GM19395 (cell line): ENCODE results near the gene AHNAK2.
"Not testable (repeated sequence)": the region's sequence is repeated elsewhere in the genome, so short reads cannot be mapped to it uniquely, and the experiment has no call there.

Experiments used
- ATAC-seq: cut with Tn5 transposase; IDR thresholded peaks from one replicate; pipeline ENCODE4 v1.9.1; 2021; ENCODE audit warnings: mild to moderate bottlenecking, moderate library complexity; ENCODE audit not compliant: unreplicated experiment

The AHNAK2 gene

DNA sequence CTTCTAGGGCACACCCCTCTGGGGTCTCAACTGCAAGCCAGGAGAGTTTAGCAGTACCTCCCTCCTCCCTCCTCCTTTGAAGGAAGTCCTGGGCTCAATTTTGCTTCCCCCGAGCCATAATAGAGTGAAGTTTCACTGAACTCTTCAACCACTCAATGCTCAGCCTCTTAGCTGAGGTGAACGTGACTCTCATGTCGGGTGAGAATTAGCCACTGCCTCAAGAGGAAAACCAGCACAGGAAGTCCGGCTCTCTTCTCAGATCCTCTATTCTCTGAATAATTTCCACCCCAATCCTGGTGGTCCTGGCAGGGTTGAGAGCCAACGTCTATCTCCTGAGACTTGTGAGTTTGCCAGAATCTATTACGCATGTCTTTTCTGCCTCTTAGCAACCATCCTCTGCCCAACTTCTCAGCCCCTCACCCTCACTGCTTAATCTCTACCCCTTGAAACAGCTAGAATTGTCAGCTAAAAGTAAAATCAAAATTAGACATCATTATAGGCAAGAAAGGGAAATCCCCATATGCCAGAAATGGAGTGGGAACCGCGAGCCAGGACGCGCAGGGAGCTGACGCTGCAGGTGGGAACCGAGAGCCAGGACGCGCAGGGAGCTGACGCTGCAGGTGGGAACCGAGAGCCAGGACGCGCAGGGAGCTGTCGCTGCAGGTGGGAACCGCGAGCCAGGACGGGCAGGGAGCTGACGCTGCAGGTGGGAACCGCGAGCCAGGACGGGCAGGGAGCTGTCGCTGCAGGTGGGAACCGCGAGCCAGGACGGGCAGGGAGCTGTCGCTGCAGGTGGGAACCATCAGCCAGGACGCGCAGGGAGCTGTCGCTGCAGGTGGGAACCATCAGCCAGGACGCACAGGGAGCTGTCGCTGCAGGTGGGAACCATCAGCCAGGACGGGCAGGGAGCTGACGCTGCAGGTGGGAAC, 73.3 kb downstream of the AHNAK2 start:
- ATAC-seq, result not testable (repeated sequence)

DNA sequence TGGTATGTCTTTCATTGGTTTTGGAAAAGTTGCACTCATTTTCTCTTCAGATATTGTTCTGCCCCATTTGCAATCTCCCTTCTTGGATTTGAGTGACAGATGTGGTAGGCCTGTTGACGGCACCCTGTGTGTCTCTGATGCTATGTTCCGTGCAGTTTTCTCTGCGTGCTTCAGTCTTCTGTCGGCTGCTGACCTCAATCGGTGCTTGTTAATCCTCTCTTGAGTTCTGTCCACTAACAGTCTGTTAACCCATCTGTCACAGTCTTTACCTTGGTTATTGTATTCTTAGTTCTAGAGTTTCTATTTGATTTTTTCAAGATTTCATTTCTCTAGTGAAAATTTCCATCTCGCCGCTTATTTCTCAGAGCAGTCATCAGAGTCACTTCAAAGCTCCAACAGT, 74.2 kb downstream of the AHNAK2 start:
- no peak for ATAC-seq

DNA sequence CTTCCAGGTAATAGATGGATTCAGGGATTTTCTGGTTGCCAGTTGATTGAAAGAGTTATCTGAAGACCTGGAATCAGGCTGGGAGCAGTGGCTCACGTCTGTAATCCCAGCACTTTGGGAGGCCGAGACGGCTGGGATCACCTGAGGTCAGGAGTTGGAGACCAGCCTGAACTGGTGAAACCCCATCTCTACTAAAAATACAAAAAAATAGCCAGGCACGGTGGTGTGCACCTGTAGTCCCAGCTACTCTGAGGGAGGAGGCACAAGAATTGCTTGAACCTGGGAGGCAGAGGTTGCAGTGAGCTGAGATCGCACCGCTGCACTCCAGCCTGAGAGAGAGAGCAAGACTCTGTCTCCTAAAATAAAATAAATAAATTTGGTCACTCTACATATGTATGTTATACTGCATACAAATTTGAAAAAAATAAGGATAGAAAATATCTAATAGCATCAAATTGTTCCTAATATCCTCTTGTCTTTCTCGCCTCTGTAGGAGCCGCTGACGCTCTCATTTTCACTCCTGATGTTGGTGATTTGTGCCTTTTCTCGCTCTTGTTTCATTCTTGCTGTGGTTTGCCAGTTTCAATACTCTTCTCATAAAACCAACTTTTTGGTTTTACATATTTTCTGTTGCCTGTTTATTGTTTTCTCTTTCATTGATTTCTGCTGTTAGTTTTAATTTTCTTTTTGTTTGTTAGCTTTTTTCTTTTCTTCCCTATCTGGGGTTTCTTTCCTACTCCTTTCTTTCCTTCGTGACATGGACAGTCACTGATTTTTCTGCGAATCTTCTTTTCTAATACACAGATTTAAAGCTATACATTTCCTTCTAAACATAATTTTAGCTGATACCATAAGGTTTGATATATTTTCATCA, 77.3 kb downstream of the AHNAK2 start:
- ATAC-seq, result no peak

DNA sequence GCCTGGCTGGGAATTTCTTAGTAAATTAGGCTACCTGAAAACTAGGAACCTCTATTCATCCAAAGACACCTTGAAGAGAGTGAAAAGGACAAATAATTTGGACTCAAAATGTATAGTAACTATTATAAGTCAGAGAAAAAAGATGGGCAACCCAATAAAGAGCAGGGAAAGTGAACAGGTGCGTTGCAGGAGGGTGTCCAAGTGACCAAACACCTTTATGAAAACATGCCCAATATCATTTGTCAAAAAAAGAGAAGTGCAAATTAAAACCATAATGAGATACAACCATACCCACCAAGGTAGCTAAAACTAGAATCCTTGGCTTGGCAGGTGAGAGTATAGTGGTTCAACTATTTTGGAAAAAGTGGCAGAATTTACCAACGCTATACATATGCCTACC, 78.4 kb downstream of the AHNAK2 start:
- no peak for ATAC-seq

DNA sequence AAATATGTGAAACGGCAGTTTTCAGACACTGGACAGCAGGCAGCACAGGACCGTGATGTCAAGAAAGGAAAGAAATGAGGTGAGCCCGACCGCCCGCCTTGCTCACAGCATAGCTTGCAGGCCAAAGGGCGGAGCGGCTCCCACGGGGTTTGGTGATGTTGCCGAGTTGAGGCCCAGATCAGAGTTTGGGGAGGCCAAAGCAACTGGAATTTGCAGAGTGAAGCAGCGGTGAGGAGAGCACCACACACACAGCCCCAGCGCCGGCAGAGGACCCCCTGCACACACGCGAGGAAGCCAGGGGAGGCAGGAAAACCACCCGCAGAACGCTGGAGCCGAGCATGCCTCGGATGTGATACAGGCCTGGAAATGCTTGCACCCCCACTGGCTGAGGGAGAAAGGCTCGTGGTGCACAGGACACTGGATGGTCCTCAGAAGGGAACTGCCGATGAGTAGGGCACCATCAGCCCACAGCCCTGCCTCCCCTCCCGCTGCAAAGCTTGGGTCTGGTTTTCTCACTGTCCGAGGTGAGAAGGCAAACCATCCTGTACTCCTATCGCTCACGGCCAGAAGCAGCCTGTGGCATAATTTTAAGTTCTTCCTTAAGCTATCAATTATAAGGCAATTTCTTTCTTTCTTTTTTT, 79.2 kb downstream of the AHNAK2 start:
- ATAC-seq, result no peak

DNA sequence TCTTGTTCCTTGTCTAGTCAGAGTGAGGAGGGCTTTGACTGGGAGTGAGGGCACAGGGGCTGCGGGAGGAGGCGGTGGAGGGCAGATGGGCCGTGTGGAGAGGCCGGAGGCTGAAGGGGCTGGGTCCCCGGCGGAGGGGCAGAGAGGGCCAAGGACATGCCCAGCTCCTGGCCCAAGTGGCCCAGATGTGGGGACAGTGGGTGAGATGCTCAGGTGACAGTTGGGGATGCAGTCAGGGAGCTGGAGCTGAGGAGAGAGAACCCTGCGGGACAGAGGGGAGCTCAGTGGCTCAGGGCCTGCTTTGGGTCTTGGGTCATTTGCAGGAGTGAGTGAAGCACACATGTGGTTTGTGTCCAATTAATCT, 80.0 kb downstream of the AHNAK2 start:
- ATAC-seq, result no peak

DNA sequence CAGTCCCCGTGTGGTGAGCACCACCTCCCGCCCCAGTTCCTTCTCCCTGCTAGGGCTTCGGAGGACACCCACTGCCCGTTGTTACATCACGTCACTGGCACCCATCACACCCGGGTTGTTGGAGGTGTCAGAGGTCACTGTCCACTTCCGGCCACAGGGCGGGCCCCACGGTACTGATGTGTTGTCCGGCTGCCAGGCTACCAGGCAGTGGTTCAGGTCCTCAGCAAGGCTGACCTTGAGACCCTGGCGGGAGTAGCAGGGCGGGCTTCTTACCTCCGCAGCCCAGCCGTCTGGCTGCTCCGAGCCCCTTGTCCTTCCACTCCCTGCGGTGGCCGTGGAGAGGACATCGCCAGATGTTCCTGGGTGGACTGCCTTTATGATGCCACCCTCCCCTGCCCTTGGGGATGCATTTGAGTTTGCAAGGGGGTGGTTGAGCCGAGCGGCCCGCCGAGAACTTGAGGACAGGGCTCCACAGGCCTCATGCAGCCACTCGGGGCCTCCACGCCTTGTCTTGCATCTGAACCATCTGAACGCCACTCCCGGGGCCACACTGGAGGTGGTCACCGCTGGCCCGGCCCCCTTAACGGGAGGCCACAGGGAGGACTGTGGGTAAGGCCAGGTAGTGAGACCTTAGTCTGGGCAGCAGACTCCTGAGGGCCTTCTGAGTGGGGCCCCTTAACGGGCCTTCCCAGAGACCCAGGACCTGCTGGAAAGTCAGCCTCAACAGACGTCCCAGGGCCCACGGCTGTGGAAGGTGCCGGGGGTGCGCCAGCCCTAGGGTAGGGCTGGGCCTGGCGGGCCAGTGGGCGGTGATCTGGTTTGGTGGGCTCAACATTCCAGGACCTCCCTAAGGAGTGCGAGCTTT, 80.6 kb downstream of the AHNAK2 start:
- ATAC-seq, result no peak

DNA sequence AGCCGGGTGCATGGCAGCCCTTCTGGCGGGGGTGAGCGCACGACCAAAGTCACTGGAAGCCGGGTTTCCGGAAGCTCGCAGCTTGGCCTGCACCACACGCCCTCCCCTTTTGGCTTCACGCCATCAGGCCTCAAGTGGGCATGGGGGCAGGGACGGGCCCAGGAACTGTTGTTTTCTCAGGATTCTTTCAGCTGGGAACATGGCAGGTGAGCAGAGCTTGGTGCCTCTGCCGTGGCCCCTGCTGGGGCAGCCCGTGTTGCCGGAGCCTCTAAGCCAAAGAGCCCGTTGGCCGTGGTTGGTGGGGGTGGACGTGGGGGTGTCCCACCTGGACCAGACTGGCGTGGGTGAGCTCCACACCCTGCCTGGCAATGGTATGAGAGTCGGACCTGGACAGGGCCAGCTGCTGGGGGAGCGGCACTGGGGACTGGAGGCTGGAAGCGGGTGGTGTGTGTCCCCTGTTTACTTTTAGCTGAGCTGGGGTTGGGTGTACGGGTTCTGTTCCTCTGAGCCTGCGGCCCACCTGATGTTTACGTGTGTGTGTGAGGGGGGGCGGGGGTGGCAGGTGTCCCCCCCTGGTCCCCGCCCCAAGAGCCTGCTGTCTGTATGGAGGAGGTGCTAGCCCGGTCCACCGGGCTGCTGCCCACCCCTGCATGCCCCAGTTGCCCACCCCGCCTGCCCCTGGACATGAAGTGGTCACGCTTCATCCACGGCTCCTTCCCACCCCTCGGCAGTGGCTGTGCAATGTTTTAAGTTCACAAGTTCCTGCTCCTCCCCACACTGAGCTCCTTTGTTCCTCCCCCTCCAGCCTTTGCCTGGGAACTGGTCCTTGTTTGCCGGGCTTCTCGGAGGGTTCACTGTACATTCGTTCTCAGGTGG, 82.2 kb downstream of the AHNAK2 start:
- no peak for ATAC-seq

DNA sequence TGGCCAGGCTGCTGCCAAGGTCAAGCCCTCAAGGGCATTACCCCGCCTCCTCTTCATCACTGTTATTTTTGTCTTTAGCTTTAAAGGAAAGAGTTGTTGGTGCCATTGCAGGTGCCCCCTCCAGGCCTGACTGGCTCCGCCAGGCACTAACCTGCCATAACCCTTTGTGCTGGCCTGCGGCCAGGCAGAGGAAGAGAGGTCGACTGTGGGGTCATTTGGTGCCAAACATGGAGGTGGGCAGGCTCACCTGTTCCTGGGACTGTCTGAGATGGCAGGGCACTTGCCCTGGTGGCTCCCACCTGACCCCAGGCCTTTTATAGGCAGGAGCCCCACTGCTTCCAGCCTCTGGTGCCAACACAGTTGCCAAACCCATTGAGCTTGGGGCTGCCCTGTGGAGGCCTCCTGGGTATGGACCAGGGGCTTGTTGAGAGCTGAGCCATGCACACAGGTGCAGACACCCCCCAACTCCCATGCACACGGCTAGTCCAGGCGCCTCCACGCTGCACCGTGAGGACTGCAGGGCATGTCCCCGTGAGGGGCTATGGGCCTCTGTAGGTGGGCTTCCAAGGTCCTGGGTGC, 82.9 kb downstream of the AHNAK2 start:
- ATAC-seq, result no peak

DNA sequence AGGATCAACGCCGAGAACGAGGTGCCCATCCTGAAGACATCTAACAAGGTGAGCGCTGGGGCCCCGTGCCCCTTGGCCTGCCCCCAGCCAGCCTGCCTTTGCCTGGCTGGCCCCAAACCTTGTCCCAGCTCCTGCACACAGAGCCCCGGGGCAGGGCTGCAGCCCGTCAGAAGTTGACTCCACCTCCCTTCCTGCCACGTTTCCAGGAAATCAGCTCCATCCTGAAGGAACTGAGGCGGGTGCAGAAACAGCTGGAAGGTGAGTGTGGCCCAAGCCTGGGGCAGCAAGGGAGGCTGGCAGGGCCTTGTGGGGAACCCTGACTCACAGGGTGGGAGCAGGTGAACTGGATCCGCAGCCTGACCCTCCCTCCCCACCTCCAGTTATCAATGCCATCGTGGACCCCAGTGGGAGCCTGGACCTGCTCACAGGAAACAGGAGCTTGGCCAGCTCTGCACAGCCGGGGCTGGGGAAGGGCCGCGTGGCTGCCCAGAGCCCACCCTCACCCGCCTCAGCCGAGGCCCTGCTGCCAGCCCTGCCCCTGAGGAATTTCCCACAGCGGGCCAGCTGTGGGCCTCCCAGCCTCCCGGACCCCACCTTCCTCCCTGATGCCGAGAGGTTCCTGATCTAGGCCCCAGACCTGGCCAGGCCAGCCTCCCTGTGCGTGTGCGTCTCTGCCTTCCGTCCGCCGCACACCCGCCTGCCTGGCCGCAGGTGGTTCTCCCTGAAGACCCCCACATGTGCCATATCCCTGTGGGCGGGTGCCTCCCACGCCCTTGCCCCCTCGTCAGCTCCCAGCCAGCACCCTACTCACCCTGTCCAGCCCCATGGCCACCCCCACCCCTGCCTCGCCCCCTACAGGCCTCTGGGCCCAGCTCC, 83.6 kb downstream of the AHNAK2 start:
- no peak for ATAC-seq

DNA sequence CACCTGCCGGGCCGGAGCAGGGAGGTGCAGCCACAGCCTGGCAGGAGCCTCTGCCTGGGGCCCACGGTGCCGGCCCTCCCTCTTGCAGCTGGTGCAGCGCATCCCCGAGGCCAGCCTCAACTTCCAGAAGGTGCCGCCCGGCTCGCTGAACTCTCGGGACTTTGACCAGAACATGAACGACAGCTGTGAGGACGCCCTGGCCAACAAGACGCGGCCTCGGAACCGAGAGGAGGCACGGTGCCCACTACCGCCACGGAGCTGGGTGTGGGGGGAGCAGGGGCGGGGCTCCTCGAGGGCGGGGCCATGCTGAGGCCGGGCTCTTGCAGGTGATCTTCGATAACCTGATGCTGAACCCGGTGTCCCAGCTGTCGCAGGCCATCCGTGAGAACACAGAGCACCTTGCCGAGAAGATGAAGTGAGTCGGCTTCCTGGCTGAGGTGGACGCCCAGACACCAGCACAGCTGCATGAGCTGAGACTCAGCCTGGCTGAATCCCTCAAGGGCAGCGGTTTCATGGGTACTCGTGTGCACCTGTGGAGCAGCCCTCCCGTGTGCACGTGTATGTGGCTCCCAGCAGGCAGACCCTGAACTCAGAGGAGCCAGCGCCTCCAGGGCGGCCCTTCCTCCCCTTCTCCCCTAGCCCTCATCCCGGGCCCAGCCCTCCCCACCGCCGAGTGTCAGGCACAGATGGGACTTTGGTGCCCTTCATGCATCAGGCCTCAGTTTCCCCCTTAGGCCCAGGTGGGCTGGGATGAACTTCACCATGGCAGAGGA, 84.6 kb downstream of the AHNAK2 start:
- ATAC-seq, result no peak

DNA sequence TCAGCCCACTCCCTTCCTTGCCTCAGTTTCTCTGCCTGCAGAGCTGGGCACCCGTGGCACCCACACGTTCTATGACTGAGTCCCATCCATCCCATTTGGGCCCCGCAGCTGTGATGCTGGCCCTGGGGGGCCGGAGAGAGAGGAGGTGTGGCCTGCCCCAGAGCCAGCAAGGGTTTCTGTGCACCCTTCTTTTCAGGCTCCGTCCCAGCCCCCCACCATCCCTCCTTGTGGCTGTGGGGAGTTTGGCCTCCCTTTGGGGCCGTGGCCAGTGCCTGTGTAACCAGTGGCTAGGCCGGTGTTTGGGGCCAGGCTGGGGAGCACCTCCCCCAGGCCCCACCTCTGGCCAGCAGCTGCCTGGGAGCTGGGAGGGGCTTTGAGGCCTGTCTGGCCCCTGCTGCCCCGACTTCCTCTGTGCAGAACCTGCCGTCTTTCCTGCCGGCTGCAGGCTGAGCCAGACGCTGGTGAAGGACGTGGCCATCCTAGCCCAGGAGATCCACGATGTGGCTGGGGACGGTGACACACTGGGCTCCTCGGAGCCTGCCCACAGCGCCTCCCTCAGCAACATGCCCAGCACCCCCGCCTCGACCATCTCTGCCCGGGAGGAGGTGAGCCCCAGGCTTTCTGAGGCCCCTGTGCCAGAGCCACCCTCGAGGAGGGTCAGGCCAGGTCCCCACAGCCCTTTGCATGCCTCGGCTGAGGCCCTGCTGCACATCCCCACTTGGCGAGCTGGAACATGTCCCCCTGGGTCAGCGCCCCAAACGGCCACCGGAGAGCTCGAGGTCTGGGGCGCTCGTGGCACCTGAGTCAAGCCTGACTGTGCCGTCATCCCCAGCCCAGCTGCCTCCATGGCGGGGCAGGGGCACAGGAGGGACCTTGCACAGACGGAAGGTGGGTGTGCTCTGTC, 85.4 kb downstream of the AHNAK2 start:
- no peak for ATAC-seq

DNA sequence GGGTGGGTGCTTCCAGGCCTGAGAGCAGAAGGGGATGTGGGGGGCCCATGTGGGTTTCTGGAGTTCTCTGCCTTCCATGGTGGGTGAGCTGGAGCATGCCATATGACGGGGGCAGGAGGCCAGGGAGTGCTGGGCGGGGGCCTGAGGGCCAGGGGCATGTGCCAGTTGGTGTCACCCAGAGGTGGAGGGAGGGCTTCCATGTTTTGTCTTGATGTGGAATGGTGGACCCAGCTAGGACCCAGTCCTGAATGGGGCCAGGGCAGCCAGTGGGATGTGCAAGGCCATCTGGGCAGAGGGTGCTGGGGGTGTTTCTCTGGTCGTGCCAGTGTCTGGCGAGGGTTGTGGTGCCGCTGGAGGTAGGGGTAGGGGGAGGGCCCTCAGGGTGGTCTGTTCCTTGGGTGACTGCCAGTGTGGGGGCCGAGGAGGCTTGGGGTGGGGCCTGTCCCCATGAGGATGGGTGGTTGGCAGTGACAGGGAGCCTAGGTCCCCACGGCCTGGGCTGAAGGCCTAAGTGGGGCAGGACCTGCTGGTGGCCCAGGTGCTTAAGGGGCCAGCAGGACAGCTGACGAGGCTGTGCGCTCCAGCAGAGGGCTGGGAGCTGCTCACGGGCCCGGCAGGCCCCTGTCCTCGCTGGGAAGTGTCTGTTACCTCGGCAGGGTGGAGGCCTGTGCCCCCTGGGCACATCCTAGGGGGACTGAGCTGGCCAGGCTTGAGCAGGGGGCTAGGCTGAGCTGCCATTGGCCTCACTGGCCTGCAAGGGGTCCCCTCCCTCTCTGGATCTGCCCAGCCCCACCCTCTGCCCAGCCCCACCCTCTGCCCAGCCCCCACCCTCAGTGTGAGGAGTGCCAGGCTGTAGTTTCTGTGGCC, 86.3 kb downstream of the AHNAK2 start:
- no peak for ATAC-seq

DNA sequence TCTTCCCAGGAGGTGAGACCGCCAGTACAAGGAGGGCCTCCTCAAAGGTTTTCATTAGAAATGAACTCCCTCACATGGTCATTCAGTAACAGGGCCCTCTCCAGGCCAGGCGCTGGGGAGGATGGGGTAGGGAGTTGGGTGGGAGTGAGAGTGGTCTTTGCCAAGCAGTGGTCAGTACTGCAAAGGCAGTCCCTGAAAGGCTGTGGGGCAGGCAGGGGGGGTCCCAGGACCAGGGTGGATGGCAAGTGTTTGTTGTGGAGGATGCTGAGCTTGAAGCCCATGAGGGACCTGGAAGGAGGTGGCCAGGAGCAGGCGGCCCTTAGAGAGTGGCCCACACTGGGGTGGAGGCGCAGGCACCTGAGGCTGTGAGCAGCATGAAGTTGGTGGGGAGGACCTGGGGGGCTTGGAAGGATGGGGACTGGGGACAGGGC, 87.0 kb downstream of the AHNAK2 start:
- no peak for ATAC-seq

DNA sequence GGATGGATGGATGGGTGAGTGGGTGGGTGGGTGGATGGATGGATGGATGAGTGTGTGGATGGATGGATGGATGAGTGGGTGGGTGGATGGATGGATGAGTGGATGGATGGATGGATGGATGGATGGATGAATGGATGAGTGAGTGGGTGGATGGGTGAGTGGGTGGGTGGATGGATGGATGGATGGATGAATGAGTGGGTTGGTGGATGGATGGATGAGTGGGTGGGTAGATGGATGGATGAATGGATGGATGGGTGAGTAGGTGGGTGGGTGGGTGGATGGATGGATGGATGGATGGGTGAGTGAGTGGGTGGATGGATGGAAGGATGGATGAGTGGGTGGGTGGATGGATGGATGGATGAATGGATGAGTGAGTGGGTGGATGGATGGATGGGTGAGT, 87.9 kb downstream of the AHNAK2 start:
- ATAC-seq, result not testable (repeated sequence)
